Stimulated activated CD8-positive, alpha-beta memory T cell treated with anti-CD3 and anti-CD28 coated beads, Interleukin-4, amount 100 ng/mL, for 48 hours (primary cell): ENCODE measurements around the gene LRRC32.
A peak's percentile ranks its signal among the peaks of the same experiment; 100 is the strongest.

ENCODE experiments used
- DNase-seq: peaks from one replicate; pipeline ENCODE4 v3.0.0-alpha.2; 2020

The LRRC32 gene

GRCh38 chr11:76676636-76677457, 6.3 kb upstream of the LRRC32 start:
- no peak for DNase-seq

GRCh38 chr11:76674517-76675400, 4.2 kb upstream of the LRRC32 start:
- DNase-seq: no peak

GRCh38 chr11:76673176-76674142, 2.9 kb upstream of the LRRC32 start:
- no peak for DNase-seq

- DNase-seq: peak; percentile 71
Observed at GRCh38 chr11:76672431-76673175, 2.1 kb upstream of the LRRC32 start.

- no peak for DNase-seq
Observed at GRCh38 chr11:76671626-76672309, 1.2 kb upstream of the LRRC32 start.

GRCh38 chr11:76671237-76671592, 668 bp upstream of the LRRC32 start:
- no peak for DNase-seq

- no peak for DNase-seq
Observed at GRCh38 chr11:76669901-76670484, 554 bp downstream of the LRRC32 start.

DNA sequence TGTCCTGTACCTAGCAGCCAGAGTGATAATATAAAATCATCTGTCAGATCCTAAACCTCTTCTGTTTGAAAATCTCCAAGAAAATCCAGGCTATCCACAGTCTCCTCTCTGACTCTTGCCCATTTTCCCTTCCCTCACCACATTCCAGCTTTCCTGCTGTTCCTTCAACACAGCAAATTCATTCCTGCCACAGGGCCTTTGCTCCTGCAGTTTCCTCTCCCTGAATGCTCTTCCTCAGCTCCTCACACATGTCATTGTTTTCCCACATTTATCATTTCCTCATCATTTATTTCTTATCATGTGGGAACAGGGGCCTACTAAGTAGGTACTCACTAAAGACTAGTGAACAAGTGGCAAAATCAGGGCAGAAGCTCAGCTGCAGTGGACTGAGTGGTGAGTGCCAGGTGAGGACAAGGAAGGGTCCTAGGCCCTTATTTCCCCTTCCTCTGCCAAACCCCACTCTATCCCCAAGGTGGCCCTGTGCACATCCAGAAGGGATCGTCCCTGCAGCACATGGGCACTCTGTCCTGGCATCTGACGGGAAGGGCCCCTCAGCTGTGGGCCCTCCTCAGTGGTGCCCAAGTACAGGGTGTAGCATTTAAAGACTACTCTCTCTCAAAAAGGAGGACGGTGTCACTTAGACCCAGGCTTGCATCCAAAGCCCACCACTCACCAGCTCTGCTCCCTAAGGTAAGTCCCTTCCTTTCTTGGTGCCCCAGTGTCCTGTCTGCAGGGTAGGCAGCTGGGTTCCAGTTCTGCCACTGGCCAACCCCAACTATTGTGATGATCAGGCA, 2.0 kb downstream of the LRRC32 start:
- no peak for DNase-seq

GRCh38 chr11:76667856-76668255, 2.7 kb downstream of the LRRC32 start:
- no peak for DNase-seq

DNA sequence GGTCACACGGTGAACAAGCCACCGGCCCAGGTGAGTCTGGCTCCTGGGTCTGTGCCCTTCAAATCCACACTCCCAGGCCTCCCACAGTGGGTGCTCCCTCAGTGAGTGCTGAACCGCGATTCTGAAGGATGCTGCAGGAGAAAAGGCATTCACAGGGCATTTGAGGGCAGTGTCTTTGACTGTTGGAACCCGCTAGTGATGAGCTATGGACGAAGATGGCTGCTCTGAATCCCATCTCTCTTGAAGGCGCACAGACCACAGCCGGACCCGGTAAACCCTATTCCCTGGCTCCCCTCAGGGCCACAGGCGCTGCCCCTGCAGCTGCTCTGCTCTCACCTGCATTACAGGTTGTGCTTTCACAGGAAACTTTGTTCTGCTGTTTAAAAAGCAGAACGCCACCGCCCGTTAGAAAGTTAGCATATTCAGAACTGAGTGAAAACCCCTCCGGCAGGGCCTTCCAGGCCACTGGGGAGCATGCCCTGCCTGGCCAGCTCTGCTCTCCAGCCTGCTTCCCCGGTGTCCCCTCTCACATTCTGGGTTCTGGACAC, 3.2 kb downstream of the LRRC32 start:
- DNase-seq: no peak

GRCh38 chr11:76666830-76667229, 3.7 kb downstream of the LRRC32 start:
- DNase-seq: no peak

GRCh38 chr11:76666408-76666807, 4.1 kb downstream of the LRRC32 start:
- DNase-seq: no peak

GRCh38 chr11:76665921-76666351, 4.6 kb downstream of the LRRC32 start:
- no peak for DNase-seq

GRCh38 chr11:76665172-76665571, 5.4 kb downstream of the LRRC32 start:
- DNase-seq: no peak

DNA sequence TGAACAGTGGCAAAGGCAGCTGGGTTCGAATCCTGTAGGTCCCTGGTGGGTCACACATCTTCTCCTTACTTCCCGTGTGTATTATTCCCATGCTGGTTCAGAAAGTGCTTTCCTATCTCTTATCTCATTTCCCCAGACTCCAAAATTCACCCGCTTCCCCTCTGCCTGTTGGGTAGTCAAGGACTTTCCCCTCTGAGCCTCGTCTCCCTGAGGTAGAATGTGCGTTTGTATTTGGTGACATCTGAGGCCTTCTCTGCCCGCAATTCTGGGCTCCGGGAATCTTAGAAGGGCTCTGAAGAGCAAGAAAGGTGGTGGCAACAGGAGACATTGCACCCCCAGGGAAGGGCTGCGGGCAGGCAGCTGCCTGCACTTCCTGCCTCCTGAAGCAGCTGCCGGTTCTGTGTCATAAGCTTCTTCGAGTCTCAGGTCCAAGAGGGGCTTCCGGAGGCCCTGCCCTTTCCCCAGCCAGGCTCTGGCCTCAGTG, 5.9 kb downstream of the LRRC32 start:
- peak; percentile 51 for DNase-seq

- no peak for DNase-seq
Observed at GRCh38 chr11:76663912-76664440, 6.6 kb downstream of the LRRC32 start.

DNA sequence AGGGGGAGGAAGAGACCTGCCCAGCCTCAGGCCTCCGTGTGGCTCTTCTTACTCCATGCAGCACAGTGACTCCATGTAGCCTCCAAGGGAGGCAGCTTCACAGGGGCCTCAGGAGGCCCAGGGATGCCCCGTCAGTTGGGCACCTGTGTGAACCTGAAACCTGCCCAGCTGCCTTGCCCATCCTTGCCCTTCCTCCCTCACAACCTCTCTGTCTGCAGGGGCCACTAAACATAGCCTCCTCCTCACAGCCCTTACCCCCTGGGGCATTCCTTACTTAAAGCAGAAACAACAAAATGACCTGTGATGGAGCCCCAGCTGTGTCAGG, 7.1 kb downstream of the LRRC32 start:
- DNase-seq: no peak

- DNase-seq: no peak
Observed at GRCh38 chr11:76662656-76663485, 7.7 kb downstream of the LRRC32 start.
